H1 (cell line): ENCODE results near the gene PSMC4. TPM values are rescaled to one million over a fixed set of nuclear protein-coding genes. Genes with fewer than 3 reads are reported as not detected.

Experiments used
- CTCF ChIA-PET: fragments of 300-600 bp; sonication (Branson Sonifier 250); formaldehyde crosslinking; loops from one replicate; lab custom pipeline; 2021; ENCODE audit not compliant: partially characterized antibody; lab: Charles Lee
- POLR2A ChIA-PET: fragments of 300-600 bp; sonication (Branson Sonifier 250); formaldehyde crosslinking; loops from one replicate; lab custom pipeline; 2021; ENCODE audit warnings: inconsistent platforms; ENCODE audit not compliant: partially characterized antibody; lab: Charles Lee
- DNase-seq, 2 experiments: peaks; one replicate each; pipeline versions ENCODE4 v3.0.0 to v3.0.0-alpha.2; 2010 to 2022; ENCODE audit warnings: low spot score in 2 of 2, low read depth in 1 of 2, mixed read lengths in 1 of 2
- FAIRE-seq: peaks from 2 replicates; lab custom pipeline; 2011; peaks lifted over from hg19 to GRCh38; lab: Jason Lieb, UNC
- H2AFZ ChIP-seq: 2 replicates; pipeline ENCODE4 v1.8.1; 2012; ENCODE audit warnings: low read length, inconsistent platforms
- H2AK5ac ChIP-seq: 2 replicates; pipeline ENCODE4 v1.6.1; 2013; ENCODE audit warnings: low read depth, low read length
- H2BK120ac ChIP-seq: replicated peaks from 2 replicates; pipeline ENCODE3; 2013; ENCODE audit warnings: low read depth, low read length, inconsistent platforms
- H2BK12ac ChIP-seq: 2 replicates; pipeline ENCODE4 v1.6.1; 2013; ENCODE audit warnings: low read depth, low read length
- H2BK15ac ChIP-seq: 2 replicates; pipeline ENCODE4 v1.6.1; 2013; ENCODE audit warnings: low read length
- H2BK20ac ChIP-seq: 2 replicates; pipeline ENCODE4 v1.6.1; 2013; ENCODE audit warnings: low read length
- H2BK5ac ChIP-seq: 2 replicates; pipeline ENCODE4 v1.6.1; 2013; ENCODE audit warnings: low read depth, low read length
- H3K14ac ChIP-seq: 2 replicates; pipeline ENCODE4 v1.6.1; 2013; ENCODE audit warnings: inconsistent platforms; ENCODE audit not compliant: insufficient read length
- H3K18ac ChIP-seq: 2 replicates; pipeline ENCODE4 v1.6.1; 2013; ENCODE audit warnings: low read length; ENCODE audit errors: extremely low read depth
- H3K23ac ChIP-seq: 2 replicates; pipeline ENCODE4 v1.6.1; 2013; ENCODE audit warnings: inconsistent platforms; ENCODE audit not compliant: insufficient read length
- H3K23me2 ChIP-seq: 2 replicates; pipeline ENCODE4 v1.6.1; 2013; ENCODE audit warnings: low read depth, low read length
- H3K27ac ChIP-seq: 2 replicates; pipeline ENCODE4 v1.6.1; 2011; ENCODE audit warnings: low read depth, low read length, inconsistent platforms
- H3K27me3 ChIP-seq, 4 experiments: replicated peaks in 1 of 4; 1 replicate in 1 of 4; 2 replicates in 3 of 4; pipeline versions ENCODE4 v1.6.1 to v1.8.1; 2011 to 2013; ENCODE audit warnings: low read length in 3 of 4, mild to moderate bottlenecking in 3 of 4, inconsistent platforms in 2 of 4, mixed read lengths in 2 of 4, moderate library complexity in 1 of 4; ENCODE audit not compliant: control insufficient read depth in 3 of 4, insufficient read depth in 3 of 4; ENCODE audit errors: extremely low read depth in 1 of 4
- H3K36me3 ChIP-seq, 4 experiments: 2 replicates each; pipeline versions ENCODE4 v1.6.1 to v1.8.1; 2011 to 2013; ENCODE audit warnings: mild to moderate bottlenecking in 4 of 4, low read length in 3 of 4, moderate library complexity in 2 of 4, control low read depth in 1 of 4, inconsistent platforms in 1 of 4; ENCODE audit not compliant: insufficient read depth in 4 of 4, control insufficient read depth in 2 of 4
- H3K4ac ChIP-seq: replicated peaks from 2 replicates; pipeline ENCODE3; 2013; ENCODE audit warnings: low read length, low read depth, mixed read lengths, inconsistent platforms; ENCODE audit not compliant: insufficient read length
- H3K4me1 ChIP-seq, 4 experiments: replicated peaks in 1 of 4; 1 replicate in 1 of 4; 2 replicates in 3 of 4; pipeline versions ENCODE4 v1.6.1 to v1.8.1; 2011 to 2013; ENCODE audit warnings: low read length in 3 of 4, inconsistent platforms in 2 of 4, mixed read lengths in 1 of 4; ENCODE audit not compliant: insufficient read depth in 4 of 4, control insufficient read depth in 3 of 4
- H3K4me2 ChIP-seq, 2 experiments: 2 replicates each; pipeline versions ENCODE4 v1.6.1 to v1.8.1; 2011 to 2013; ENCODE audit warnings: low read depth in 2 of 2, low read length in 2 of 2, control low read depth in 1 of 2, inconsistent platforms in 1 of 2, mild to moderate bottlenecking in 1 of 2; ENCODE audit not compliant: insufficient read depth in 1 of 2
- H3K4me3 ChIP-seq, 4 experiments: fragments of 200-600, 300-600 bp in 1 of 4; sonication (generic), shearing (Covaris generic), sonication (Bioruptor Twin) in 1 of 4; 2 replicates each; pipeline versions ENCODE4 v1.5.1 to v1.8.1; 2011 to 2016; ENCODE audit warnings: low read length in 4 of 4, low read depth in 3 of 4, control low read depth in 2 of 4, inconsistent platforms in 2 of 4, mild to moderate bottlenecking in 2 of 4, mixed read lengths in 1 of 4, moderate library complexity in 1 of 4; ENCODE audit not compliant: insufficient read depth in 2 of 4; ENCODE audit errors: extremely low read depth in 1 of 4
- H3K56ac ChIP-seq: replicated peaks from 2 replicates; pipeline ENCODE3; 2013; ENCODE audit warnings: low read depth, mild to moderate bottlenecking, mixed read lengths, low read length, inconsistent platforms; ENCODE audit not compliant: insufficient read length
- H3K79me1 ChIP-seq: 2 replicates; pipeline ENCODE4 v1.6.1; 2013; ENCODE audit warnings: low read depth, low read length, control low read depth
- H3K79me2 ChIP-seq, 2 experiments: 2 replicates each; pipeline versions ENCODE4 v1.6.1 to v1.8.1; 2012 to 2013; ENCODE audit warnings: low read length in 2 of 2, mild to moderate bottlenecking in 2 of 2, inconsistent platforms in 1 of 2; ENCODE audit not compliant: insufficient read depth in 2 of 2, control insufficient read depth in 1 of 2
- H3K9ac ChIP-seq, 4 experiments: replicated peaks in 1 of 4; 1 replicate in 1 of 4; 2 replicates in 3 of 4; pipeline versions ENCODE4 v1.6.1 to v1.8.1; 2011 to 2013; ENCODE audit warnings: low read depth in 3 of 4, low read length in 3 of 4, control low read depth in 2 of 4, mild to moderate bottlenecking in 2 of 4, moderate library complexity in 2 of 4, inconsistent platforms in 1 of 4; ENCODE audit errors: extremely low read depth in 1 of 4
- H3K9me3 ChIP-seq, 2 experiments: 2 replicates each; pipeline versions ENCODE4 v1.6.1 to v1.8.1; 2012 to 2013; ENCODE audit warnings: mild to moderate bottlenecking in 2 of 2, moderate library complexity in 2 of 2, control low read depth in 1 of 2, inconsistent platforms in 1 of 2, low read depth in 1 of 2, low read length in 1 of 2, mixed read lengths in 1 of 2; ENCODE audit not compliant: insufficient read depth in 2 of 2
- H4K20me1 ChIP-seq, 2 experiments: replicated peaks in 1 of 2; 2 replicates each; pipeline versions ENCODE3 to v1.8.1; 2011 to 2013; ENCODE audit warnings: inconsistent platforms in 2 of 2, low read length in 2 of 2, mild to moderate bottlenecking in 1 of 2; ENCODE audit not compliant: insufficient read depth in 2 of 2, control insufficient read depth in 1 of 2
- H4K5ac ChIP-seq: 2 replicates; pipeline ENCODE4 v1.6.1; 2013; ENCODE audit warnings: low read length, low read depth, mixed read lengths, inconsistent platforms; ENCODE audit not compliant: insufficient read length
- H4K8ac ChIP-seq: 2 replicates; pipeline ENCODE4 v1.8.0; 2013; ENCODE audit warnings: mild to moderate bottlenecking, moderate library complexity, low read length, inconsistent platforms; ENCODE audit not compliant: insufficient read depth; ENCODE audit errors: extremely low read depth
- H4K91ac ChIP-seq: replicated peaks from 2 replicates; pipeline ENCODE3; 2013; ENCODE audit warnings: low read length, mixed read lengths, inconsistent platforms; ENCODE audit not compliant: insufficient read length
- CREB1 ChIP-seq: IDR thresholded peaks from 2 replicates; pipeline ENCODE4 v1.6.1; 2012; ENCODE audit warnings: inconsistent platforms
- PHF8 ChIP-seq: fragments of 200-600 bp; sonication (generic); conservative IDR thresholded peaks from 2 replicates; pipeline ENCODE4 v1.7.1; 2012; ENCODE audit warnings: low read depth, mild to moderate bottlenecking, inconsistent platforms, low read length, moderate library complexity
- POLR2AphosphoS5 ChIP-seq: IDR thresholded peaks from 2 replicates; pipeline ENCODE4 v1.6.1; 2011; ENCODE audit warnings: low read depth, low read length
- SUZ12 ChIP-seq: fragments of 200-600 bp; sonication (generic); IDR thresholded peaks from 2 replicates; pipeline ENCODE4 v1.6.1; 2012; ENCODE audit warnings: mild to moderate bottlenecking, inconsistent platforms, low read length, moderate library complexity, mixed read lengths
- WGBS, 2 experiments: shearing (Covaris generic) in 1 of 2; methylation state at CpG; one replicate each; pipeline versions ENCODE4 v1.1.6 to v1.1.7; 2013 to 2015; ENCODE audit warnings: low lambda C conversion rate in 2 of 2, mixed read lengths in 2 of 2, inconsistent platforms in 1 of 2, low coverage in 1 of 2, missing lambda C conversion rate in 1 of 2; ENCODE audit not compliant: insufficient replicate concordance in 2 of 2, insufficient coverage in 1 of 2, insufficient read length in 1 of 2; ENCODE audit errors: extremely low coverage in 1 of 2, missing lambda C conversion rate in 1 of 2; 5-methylcytosine and 5-hydroxymethylcytosine counted together
- polyA plus RNA-seq, 7 experiments: library from polyadenylated mRNA; depleted of rRNA in 3 of 7; stranded (reverse) in 5 of 7; unstranded in 2 of 7; fragments of >200 nt in 5 of 7; fragments of 200-250 nt in 2 of 7; gene quantifications; 1 replicate in 5 of 7; 2 replicates in 1 of 7; 4 replicates in 1 of 7; pipeline versions ENCODE4 v1.2.1 to v1.2.3, GENCODE V29; 2011 to 2013; ENCODE audit warnings: missing spikeins in 2 of 7, mixed read lengths in 2 of 7
- total RNA-seq: library from RNA; stranded (reverse); fragmentation: NEBNext Ultra II Directional; extraction: Animal tissue kit (Norgen Biotek cat#: 25700); gene quantifications from 2 replicates; pipeline ENCODE4 v1.2.1, GENCODE V29; 2021
- TF ChIP-seq, protein P1 (sequence below): IDR thresholded peaks from 2 replicates; pipeline ENCODE4 v1.6.1; 2011; ENCODE audit warnings: low read length, improper control_type of control experiment
- TF ChIP-seq, protein P2 (sequence below): IDR thresholded peaks from 2 replicates; pipeline ENCODE4 v1.6.1; 2011; ENCODE audit warnings: low read depth, mild to moderate bottlenecking, low read length; ENCODE audit not compliant: insufficient read depth

PSMC4 gene
- total and polyA plus RNA-seq, 2 of the 8 experiments (the other 6 are each of a cell fraction or from before 2014, with no cell fraction given) = 116 to 126 TPM

DNA sequence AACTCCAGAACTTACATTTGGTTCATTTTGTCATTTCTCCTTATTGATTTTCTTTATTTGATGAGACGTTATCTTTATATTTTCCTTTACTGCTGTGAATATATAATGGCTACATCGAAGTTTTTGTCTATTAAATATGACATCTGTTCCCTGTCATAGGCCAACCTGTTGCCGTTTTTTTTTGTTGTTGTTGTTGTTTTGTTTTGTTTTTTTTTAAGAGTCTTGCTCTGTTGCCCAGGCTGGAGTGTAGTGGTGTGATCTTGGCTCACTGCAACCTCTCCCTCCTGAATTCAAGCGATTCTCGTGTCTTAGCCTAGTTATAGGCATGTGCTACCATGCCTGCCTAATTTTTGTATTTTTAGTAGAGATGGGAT lies 55.6 kb downstream of the PSMC4 start:
- Histone ChIP-seq H3K23ac (no peak overlapping the region), H3K9me3 (peaks cover 72 to 75% of the 10 kb centered on the region in 2 experiments), H3K56ac (no peak overlapping the region), H2BK20ac (no peak overlapping the region), H3K36me3 (peaks cover 0 to 2% (median 0%) of the 10 kb centered on the region in 4 experiments; a peak in 1 of 8 replicates), H3K18ac (no peak overlapping the region), H3K4me2 (no peak overlapping the region), H3K23me2 (no peaks in the 10 kb centered on the region), H3K4me1 (no peaks in the 10 kb centered on the region), H2AFZ (no peak overlapping the region), H3K4me3 (no peak overlapping the region), H3K27ac (no peak overlapping the region), H3K9ac (no peak overlapping the region), H3K27me3 (peaks cover 0 to 1% (median 0%) of the 10 kb centered on the region in 4 experiments; a peak in 1 of 7 replicates), H3K4ac (no peak overlapping the region), H3K14ac (no peak overlapping the region), H2AK5ac (no peak overlapping the region), H2BK15ac (no peak overlapping the region), H4K8ac (no peak overlapping the region), H2BK120ac (no peak overlapping the region), H4K5ac (no peak overlapping the region), H4K20me1 (no peaks in the 10 kb centered on the region), H2BK12ac (no peak overlapping the region), H4K91ac (no peak overlapping the region), H2BK5ac (no peak overlapping the region), H3K79me1 (no peaks in the 10 kb centered on the region), H3K79me2 (no peaks in the 10 kb centered on the region)
- ChIA-PET POLR2A (no interaction called here), CTCF (no interaction called here)
- TF ChIP-seq SUZ12 (no peak), PHF8 (no peak), POLR2AphosphoS5 (no peak), CREB1 (no peak)
- TF ChIP-seq, protein P1, sequence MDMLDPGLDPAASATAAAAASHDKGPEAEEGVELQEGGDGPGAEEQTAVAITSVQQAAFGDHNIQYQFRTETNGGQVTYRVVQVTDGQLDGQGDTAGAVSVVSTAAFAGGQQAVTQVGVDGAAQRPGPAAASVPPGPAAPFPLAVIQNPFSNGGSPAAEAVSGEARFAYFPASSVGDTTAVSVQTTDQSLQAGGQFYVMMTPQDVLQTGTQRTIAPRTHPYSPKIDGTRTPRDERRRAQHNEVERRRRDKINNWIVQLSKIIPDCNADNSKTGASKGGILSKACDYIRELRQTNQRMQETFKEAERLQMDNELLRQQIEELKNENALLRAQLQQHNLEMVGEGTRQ = no peak
- TF ChIP-seq, protein P2, sequence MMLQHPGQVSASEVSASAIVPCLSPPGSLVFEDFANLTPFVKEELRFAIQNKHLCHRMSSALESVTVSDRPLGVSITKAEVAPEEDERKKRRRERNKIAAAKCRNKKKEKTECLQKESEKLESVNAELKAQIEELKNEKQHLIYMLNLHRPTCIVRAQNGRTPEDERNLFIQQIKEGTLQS = no peak
- DNase-seq (no peak), FAIRE-seq (no peak)
- 87% methylated on average over 5 of the region's 5 CpGs; no CpG with 5 or more reads in 1 of the 2 experiments for WGBS, 2 experiments
